Endodermal cell (in vitro differentiated cells): ENCODE results near the gene ANKIB1. TPM values are rescaled to one million over a fixed set of nuclear protein-coding genes. Genes with fewer than 3 reads are reported as not detected.

ENCODE experiments used
- DNase-seq: peaks from one replicate; pipeline ENCODE4 v3.0.0-alpha.2; 2017
- H3K27ac ChIP-seq: 2 replicates; pipeline ENCODE4 v1.5.1; 2013; ENCODE audit warnings: mild to moderate bottlenecking, low read depth, low read length, moderate library complexity
- H3K27me3 ChIP-seq: 2 replicates; pipeline ENCODE4 v1.6.1; 2013; ENCODE audit warnings: mild to moderate bottlenecking, low read length, moderate library complexity; ENCODE audit not compliant: insufficient read depth, control insufficient read depth, poor library complexity, severe bottlenecking
- H3K36me3 ChIP-seq: 2 replicates; pipeline ENCODE4 v1.7.0; 2013; ENCODE audit warnings: mild to moderate bottlenecking, low read length, moderate library complexity; ENCODE audit not compliant: control insufficient read depth, insufficient read depth
- H3K4me1 ChIP-seq: one replicate; pipeline ENCODE4 v1.7.0; 2013; ENCODE audit warnings: low read length; ENCODE audit not compliant: control insufficient read depth, insufficient read depth
- H3K4me3 ChIP-seq: 2 replicates; pipeline ENCODE4 v1.5.1; 2013; ENCODE audit warnings: mild to moderate bottlenecking, low read length, moderate library complexity
- H3K9ac ChIP-seq: 2 replicates; pipeline ENCODE4 v1.6.1; 2013; ENCODE audit warnings: mild to moderate bottlenecking, low read length, moderate library complexity; ENCODE audit not compliant: poor library complexity, severe bottlenecking; ENCODE audit errors: extremely low read depth
- H3K9me3 ChIP-seq: 2 replicates; pipeline ENCODE4 v1.6.1; 2013; ENCODE audit warnings: mild to moderate bottlenecking, low read length, moderate library complexity; ENCODE audit not compliant: control insufficient read depth
- H3K27ac Mint-ChIP-seq: 2 replicates; pipeline ENCODE4 v1.8.0; 2020; ENCODE audit warnings: mixed read lengths
- H3K27me3 Mint-ChIP-seq: 2 replicates; pipeline ENCODE4 v1.8.0; 2021; ENCODE audit warnings: mild to moderate bottlenecking, mixed read lengths; ENCODE audit not compliant: insufficient read depth
- H3K36me3 Mint-ChIP-seq: 2 replicates; pipeline ENCODE4 v1.8.0; 2020; ENCODE audit warnings: low read depth, mixed read lengths
- H3K4me1 Mint-ChIP-seq: 2 replicates; pipeline ENCODE4 v1.8.0; 2020; ENCODE audit warnings: mixed read lengths
- H3K4me3 Mint-ChIP-seq: 2 replicates; pipeline ENCODE4 v1.8.0; 2020; ENCODE audit warnings: mild to moderate bottlenecking, moderate library complexity, mixed read lengths
- H3K9me3 Mint-ChIP-seq: 2 replicates; pipeline ENCODE4 v1.8.0; 2020; ENCODE audit warnings: mild to moderate bottlenecking, mixed read lengths
- CTCF ChIP-seq: fragments of 200-600 bp; sonication (generic); conservative IDR thresholded peaks from 2 replicates; pipeline ENCODE4 v1.5.0; 2021; ENCODE audit warnings: antibody characterized with exemption, mild to moderate bottlenecking
- WGBS, 2 experiments: methylation state at CpG; one replicate each; pipeline versions ENCODE4 v1.1.5 to v1.1.7; 2013; ENCODE audit warnings: missing lambda C conversion rate in 2 of 2, mixed read lengths in 1 of 2; ENCODE audit not compliant: insufficient coverage in 1 of 2, insufficient read length in 1 of 2; 5-methylcytosine and 5-hydroxymethylcytosine counted together
- total RNA-seq, 2 donors: library from RNA; stranded (reverse); fragmentation: NEBNext Ultra II Directional in 1 of 2; extraction: Animal tissue kit (Norgen Biotek cat#: 25700) in 1 of 2; gene quantifications; 2 replicates in 1 of 2; 3 replicates in 1 of 2; pipeline ENCODE4 v1.2.1, GENCODE V29; 2021

ANKIB1 gene
- total RNA-seq, 2 donors from 2014 or later, result 51.4 to 60.7 TPM

DNA sequence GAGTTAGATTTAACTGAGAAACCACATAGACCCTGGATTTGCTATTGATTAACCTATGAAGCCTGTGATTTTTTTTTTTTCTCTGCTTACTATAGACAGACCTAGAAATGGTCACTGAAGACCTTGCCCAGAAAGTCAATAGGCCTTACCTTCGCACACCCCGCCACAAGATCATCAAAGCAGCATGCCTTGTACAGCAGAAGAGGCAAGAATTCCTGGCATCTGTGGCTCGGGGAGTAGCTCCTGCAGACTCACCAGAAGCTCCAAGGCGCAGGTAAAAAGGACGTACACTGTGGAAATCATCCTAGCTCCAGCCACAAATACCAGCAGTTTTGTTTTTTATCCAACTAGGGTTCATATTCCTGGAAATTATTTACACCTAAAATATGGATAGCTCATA is 145.3 kb downstream of the ANKIB1 start:
- no peak for TF ChIP-seq CTCF
- Histone ChIP-seq H3K36me3 (peaks cover 44% of the 10 kb centered on the region), H3K4me3 (no peak overlapping the region), H3K27ac (no peak overlapping the region), H3K9me3 (no peaks in the 10 kb centered on the region), H3K4me1 (no peaks in the 10 kb centered on the region), H3K27me3 (no peaks in the 10 kb centered on the region), H3K9ac (no peak overlapping the region)
- 98% methylated on average over 5 of the region's 5 CpGs for WGBS, 2 experiments
- Mint-ChIP-seq H3K27me3 (no peaks in the 10 kb centered on the region), H3K36me3 (peaks cover 18% of the 10 kb centered on the region), H3K4me1 (peaks cover 3% of the 10 kb centered on the region), H3K9me3 (no peaks in the 10 kb centered on the region), H3K27ac (peak overlapping the region; percentile 45), H3K4me3 (no peak overlapping the region)
- no peak for DNase-seq

- 90% methylated on average over 5 of the region's 6 CpGs for WGBS, 2 experiments
- Histone ChIP-seq H3K27me3 (no peaks in the 10 kb centered on the region), H3K36me3 (peaks cover 62% of the 10 kb centered on the region), H3K9me3 (no peaks in the 10 kb centered on the region), H3K4me3 (no peak overlapping the region), H3K27ac (no peak overlapping the region), H3K9ac (no peak overlapping the region), H3K4me1 (no peaks in the 10 kb centered on the region)
- no peak overlapping the region for H3K27ac Mint-ChIP-seq
- DNase-seq, result no peak
- no peak for TF ChIP-seq CTCF
- peaks cover 21% of the 10 kb centered on the region for H3K36me3 Mint-ChIP-seq
- peaks cover 2% of the 10 kb centered on the region for H3K4me1 Mint-ChIP-seq
- no peak overlapping the region for H3K4me3 Mint-ChIP-seq
- no peaks in the 10 kb centered on the region for H3K27me3 Mint-ChIP-seq
- H3K9me3 Mint-ChIP-seq, result no peaks in the 10 kb centered on the region
Observed at GRCh38 chr7:92397542-92397941, 151.8 kb downstream of the ANKIB1 start.

DNA sequence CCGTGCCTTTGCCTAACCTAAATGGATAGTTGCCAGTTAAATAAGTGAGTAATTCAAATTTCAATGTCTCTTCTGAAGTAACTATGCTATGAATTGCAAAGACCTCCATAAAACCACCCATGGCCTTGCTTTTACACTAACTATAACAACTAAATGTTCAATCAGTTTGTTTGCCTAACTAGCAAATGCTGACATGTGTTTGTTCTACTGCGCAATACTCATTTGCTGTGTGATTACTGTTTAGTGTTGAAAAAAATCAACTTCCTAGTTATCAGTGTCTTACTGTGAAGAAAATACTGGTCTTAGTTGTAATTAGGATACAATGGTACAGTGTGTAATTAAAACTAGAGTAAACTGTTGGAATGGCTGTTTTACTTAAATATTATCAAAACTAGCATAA is 154.2 kb downstream of the ANKIB1 start:
- Histone ChIP-seq H3K9ac (no peak overlapping the region), H3K4me3 (no peak overlapping the region), H3K27ac (no peak overlapping the region), H3K9me3 (no peaks in the 10 kb centered on the region), H3K27me3 (no peaks in the 10 kb centered on the region), H3K36me3 (peaks cover 47% of the 10 kb centered on the region), H3K4me1 (peaks cover 13% of the 10 kb centered on the region)
- Mint-ChIP-seq H3K27ac (no peak overlapping the region), H3K9me3 (no peaks in the 10 kb centered on the region), H3K36me3 (peaks cover 21% of the 10 kb centered on the region), H3K4me3 (no peak overlapping the region), H3K27me3 (no peaks in the 10 kb centered on the region), H3K4me1 (peaks cover 18% of the 10 kb centered on the region)
- 90 to 100% methylated on average over 2 of the region's 2 CpGs for WGBS, 2 experiments
- no peak for DNase-seq
- TF ChIP-seq CTCF, result no peak
